HFF-Myc (cell line): ENCODE data around the gene MLYCD.

Source experiments
- DNase-seq: peaks from one replicate; pipeline ENCODE4 v3.0.0-alpha.2; 2011; ENCODE audit warnings: low read depth; ENCODE audit errors: extremely low read depth
- H3K4me3 ChIP-seq: replicated peaks from 2 replicates; pipeline ENCODE4 v1.5.1; 2011; ENCODE audit warnings: low read depth, mild to moderate bottlenecking, control low read depth, low read length
- TF ChIP-seq, protein P1 (sequence below): IDR thresholded peaks from 2 replicates; pipeline ENCODE4 v1.5.1; 2012; ENCODE audit warnings: mild to moderate bottlenecking, low read depth, low read length, control low read depth; ENCODE audit errors: missing control alignments

Gene MLYCD

DNA sequence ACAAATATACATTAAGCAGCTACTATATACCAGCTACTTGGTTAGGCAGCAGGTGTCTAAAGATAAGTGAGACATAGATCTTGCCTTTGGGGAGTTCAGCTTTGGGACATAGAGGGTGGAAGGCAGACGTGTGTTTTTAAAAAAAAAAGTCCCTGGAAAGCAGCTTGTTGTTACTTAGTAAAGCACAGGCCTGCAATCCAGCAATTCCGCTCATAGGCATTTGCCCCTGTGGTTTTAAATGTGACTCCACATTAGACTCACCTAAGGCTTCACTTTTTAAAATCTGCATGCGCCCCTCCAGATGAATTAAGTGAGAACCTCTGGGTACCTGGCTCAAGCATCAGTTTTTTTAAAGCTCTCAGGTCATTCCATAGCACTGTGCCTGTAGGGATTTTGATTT lies 7.2 kb upstream of the MLYCD start:
- TF ChIP-seq, protein P1, sequence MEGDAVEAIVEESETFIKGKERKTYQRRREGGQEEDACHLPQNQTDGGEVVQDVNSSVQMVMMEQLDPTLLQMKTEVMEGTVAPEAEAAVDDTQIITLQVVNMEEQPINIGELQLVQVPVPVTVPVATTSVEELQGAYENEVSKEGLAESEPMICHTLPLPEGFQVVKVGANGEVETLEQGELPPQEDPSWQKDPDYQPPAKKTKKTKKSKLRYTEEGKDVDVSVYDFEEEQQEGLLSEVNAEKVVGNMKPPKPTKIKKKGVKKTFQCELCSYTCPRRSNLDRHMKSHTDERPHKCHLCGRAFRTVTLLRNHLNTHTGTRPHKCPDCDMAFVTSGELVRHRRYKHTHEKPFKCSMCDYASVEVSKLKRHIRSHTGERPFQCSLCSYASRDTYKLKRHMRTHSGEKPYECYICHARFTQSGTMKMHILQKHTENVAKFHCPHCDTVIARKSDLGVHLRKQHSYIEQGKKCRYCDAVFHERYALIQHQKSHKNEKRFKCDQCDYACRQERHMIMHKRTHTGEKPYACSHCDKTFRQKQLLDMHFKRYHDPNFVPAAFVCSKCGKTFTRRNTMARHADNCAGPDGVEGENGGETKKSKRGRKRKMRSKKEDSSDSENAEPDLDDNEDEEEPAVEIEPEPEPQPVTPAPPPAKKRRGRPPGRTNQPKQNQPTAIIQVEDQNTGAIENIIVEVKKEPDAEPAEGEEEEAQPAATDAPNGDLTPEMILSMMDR = no peak
- H3K4me3 ChIP-seq = no peak overlapping the region
- DNase-seq = no peak

DNA sequence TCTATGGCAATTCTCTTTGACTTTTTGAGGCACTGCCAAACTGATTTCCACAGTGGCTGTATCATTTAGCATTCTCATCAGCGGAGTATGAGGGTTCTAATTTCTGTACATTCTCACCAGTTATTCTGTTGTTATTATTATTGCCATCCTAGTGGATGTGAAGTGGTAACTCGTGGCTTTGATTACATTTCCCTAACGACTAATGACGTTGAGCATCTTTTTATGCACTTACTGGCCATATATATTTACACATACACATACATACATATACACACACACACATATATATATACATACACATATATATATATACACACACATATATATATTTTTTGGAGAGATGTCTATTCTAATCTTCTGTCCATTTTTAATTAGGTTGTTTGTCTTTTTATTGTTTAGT lies 3.7 kb upstream of the MLYCD start:
- TF ChIP-seq, protein P1 = no peak
- no peak overlapping the region for H3K4me3 ChIP-seq
- DNase-seq = no peak

DNA sequence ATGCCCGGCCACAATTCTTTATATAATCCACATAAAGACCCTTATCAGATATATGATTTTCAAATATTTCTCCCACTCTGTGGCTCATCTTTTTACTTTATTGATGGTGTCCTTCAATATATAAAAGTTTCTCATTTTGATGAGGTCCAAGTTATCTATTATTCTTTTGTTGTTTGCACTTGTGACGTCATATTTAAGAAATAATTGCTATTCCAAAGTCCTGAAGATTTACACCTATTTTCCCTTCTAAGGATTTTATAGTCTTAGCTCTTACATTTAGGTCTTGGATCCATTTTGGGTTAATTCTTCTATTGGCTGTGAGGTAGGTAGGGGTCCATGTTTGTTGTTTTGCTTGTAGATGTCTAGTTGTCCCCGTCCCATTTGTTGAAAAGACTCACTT lies 3.0 kb upstream of the MLYCD start:
- DNase-seq = no peak
- TF ChIP-seq, protein P1 = no peak
- no peak overlapping the region for H3K4me3 ChIP-seq

DNA sequence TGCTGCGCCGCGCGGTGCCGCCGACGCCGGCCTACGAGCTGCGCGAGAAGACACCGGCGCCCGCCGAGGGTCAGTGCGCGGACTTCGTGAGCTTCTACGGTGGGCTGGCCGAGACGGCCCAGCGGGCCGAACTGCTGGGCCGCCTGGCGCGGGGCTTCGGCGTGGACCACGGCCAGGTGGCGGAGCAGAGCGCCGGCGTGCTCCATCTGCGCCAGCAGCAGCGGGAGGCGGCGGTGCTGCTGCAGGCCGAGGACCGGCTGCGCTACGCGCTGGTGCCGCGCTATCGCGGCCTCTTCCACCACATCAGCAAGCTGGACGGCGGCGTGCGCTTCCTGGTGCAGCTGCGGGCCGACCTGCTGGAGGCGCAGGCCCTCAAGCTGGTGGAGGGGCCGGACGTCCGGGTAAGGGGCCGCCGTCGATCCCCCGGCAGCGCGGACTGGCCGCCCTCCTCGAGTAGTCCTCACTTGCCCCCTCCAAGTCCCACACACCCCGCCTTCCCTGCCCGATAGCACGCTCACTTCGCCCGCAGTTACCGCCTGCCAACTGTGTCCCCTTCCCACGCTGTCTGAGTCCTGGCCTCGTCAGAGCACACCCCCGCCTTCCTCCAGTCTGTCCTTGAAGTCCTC lies 470 bp downstream of the MLYCD start:
- no peak for DNase-seq
- TF ChIP-seq, protein P1 = no peak
- H3K4me3 ChIP-seq = peak overlapping the region; percentile 57

DNA sequence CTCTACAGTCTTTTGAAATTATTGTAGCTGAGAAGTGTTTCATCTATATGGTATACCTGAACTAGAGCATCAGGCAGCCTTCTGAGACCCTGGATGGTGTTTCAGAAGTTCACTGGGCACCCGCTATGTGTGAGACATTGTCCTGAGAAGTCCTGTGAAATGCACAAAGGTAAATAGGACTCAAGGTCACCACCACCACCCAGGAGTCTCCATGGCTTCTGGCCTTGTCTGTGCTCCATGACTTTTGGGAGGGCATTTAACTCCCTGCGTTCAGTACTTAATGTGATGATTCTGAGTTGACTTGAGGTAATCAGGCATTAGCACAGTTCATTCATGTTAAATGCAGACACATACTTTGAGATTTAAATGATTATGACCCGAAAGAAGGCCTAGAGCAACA lies 1.1 kb downstream of the MLYCD start:
- DNase-seq = no peak
- TF ChIP-seq, protein P1 = no peak
- H3K4me3 ChIP-seq = peak overlapping the region; percentile 57

DNA sequence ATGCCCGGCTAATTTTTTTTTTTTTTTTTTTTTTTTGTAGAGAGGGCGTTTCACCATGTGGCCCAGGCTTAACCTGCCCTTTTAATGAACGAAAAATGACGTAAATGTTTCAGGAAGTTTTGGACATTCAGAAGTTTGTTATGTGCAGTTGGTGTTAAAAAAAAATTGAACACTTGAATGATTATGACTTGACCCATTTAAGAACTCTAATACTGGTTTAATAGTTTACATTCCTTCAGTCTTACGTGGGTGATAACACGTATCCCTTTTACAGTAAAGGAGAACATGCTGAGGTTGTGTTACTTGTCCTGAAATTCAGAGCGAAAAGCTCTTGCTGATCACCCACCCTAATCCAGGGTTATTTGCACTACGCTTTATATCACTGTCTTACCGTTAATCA lies 1.7 kb downstream of the MLYCD start:
- DNase-seq = no peak
- H3K4me3 ChIP-seq = no peak overlapping the region
- TF ChIP-seq, protein P1 = no peak

DNA sequence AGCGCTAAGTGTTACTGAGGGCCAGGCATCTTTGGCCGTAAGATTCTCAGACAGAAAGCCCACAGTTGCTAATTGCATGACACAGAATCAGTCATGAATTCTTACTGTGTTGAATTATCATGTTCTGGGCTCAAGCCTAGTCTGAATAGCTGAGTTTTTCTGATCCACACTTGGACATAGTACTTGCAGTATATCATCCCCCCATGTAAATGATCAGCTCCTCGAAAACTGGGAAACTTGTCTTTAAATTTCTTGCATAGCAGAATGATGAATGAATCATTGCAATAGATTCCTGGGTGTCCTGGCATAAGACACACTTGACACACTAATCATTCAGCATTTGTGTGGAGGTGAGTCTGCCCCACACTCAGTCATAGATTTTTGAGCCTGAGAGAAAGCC lies 2.2 kb downstream of the MLYCD start:
- TF ChIP-seq, protein P1 = no peak
- no peak for DNase-seq

More for the DNA sequence above, 2.2 kb downstream of the MLYCD start:
- H3K4me3 ChIP-seq = no peak overlapping the region
